H1 (cell line): ENCODE data around the gene ENPP1. TPM values are rescaled to one million over a fixed set of nuclear protein-coding genes. Genes with fewer than 3 reads are reported as not detected.

ENCODE experiments used
- GTF2F1 ChIP-seq: IDR thresholded peaks from 2 replicates; pipeline ENCODE4 v1.6.1; 2012; ENCODE audit warnings: low read depth, low read length, improper control_type of control experiment, borderline replicate concordance
- RAD21 ChIP-seq, 2 experiments: IDR thresholded peaks in 1 of 2; conservative IDR thresholded peaks in 1 of 2; 2 replicates each; pipeline ENCODE4 v1.6.1; 2011; ENCODE audit warnings: low read depth in 2 of 2, low read length in 2 of 2, improper control_type of control experiment in 1 of 2, inconsistent platforms in 1 of 2, mild to moderate bottlenecking in 1 of 2, moderate library complexity in 1 of 2
- SP4 ChIP-seq: IDR thresholded peaks from 2 replicates; pipeline ENCODE4 v1.6.1; 2012; ENCODE audit warnings: low read length, inconsistent platforms
- polyA plus RNA-seq, 7 experiments: library from polyadenylated mRNA; depleted of rRNA in 3 of 7; stranded (reverse) in 5 of 7; unstranded in 2 of 7; fragments of >200 nt in 5 of 7; fragments of 200-250 nt in 2 of 7; gene quantifications; 1 replicate in 5 of 7; 2 replicates in 1 of 7; 4 replicates in 1 of 7; pipeline versions ENCODE4 v1.2.1 to v1.2.3, GENCODE V29; 2011 to 2013; ENCODE audit warnings: missing spikeins in 2 of 7, mixed read lengths in 2 of 7
- total RNA-seq: library from RNA; stranded (reverse); fragmentation: NEBNext Ultra II Directional; extraction: Animal tissue kit (Norgen Biotek cat#: 25700); gene quantifications from 2 replicates; pipeline ENCODE4 v1.2.1, GENCODE V29; 2021

The ENPP1 gene
- total and polyA plus RNA-seq, 2 of the 8 experiments (the other 6 are each of a cell fraction or from before 2014, with no cell fraction given), result 10.1 to 39.1 TPM

- no peak for TF ChIP-seq RAD21 (IDR thresholded peaks at IDR 0.05 in 1 of 2, conservative IDR thresholded peaks at IDR 0.05 in 1 of 2; ENCODE audit: low read depth in 2 of 2, low read length in 2 of 2)
- TF ChIP-seq SP4, result no peak
- TF ChIP-seq GTF2F1, result no peak
These were observed 16.3 kb upstream of the ENPP1 start (continued) for GRCh38 chr6:131791476-131791875.
